Measurements from ENCODE around the gene ACTMAP.

ACTMAP gene

DNA sequence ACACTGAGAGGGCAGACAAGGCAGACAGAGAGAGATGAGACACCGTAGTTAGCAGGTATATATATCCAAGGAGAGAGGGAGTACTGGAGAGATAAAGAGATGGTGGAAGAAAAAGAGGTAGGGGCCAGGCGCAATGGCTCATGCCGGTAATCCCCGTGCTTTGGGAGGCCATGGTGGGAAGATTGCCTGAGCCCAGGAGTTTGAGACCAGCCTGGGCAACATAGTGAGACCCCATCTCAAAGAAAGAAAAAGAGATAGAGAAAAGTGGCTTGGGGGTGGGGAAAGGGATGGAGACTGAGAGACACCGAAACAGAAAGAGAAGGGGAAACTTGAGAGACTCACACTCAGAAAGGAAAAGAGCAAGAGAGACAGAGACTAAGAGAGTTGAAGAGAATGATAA lies 30.3 kb upstream of the ACTMAP start:
- TF ChIP-seq, protein P1, sequence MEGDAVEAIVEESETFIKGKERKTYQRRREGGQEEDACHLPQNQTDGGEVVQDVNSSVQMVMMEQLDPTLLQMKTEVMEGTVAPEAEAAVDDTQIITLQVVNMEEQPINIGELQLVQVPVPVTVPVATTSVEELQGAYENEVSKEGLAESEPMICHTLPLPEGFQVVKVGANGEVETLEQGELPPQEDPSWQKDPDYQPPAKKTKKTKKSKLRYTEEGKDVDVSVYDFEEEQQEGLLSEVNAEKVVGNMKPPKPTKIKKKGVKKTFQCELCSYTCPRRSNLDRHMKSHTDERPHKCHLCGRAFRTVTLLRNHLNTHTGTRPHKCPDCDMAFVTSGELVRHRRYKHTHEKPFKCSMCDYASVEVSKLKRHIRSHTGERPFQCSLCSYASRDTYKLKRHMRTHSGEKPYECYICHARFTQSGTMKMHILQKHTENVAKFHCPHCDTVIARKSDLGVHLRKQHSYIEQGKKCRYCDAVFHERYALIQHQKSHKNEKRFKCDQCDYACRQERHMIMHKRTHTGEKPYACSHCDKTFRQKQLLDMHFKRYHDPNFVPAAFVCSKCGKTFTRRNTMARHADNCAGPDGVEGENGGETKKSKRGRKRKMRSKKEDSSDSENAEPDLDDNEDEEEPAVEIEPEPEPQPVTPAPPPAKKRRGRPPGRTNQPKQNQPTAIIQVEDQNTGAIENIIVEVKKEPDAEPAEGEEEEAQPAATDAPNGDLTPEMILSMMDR (IDR thresholded peaks at IDR 0.05; ENCODE audit: control insufficient read depth, extremely low read depth, insufficient read depth) = no peak
- DNase-seq (ENCODE audit: low read depth) = no peak
- no peak overlapping the region for H3K4me3 ChIP-seq (ENCODE audit: low read depth, low read length)

DNA sequence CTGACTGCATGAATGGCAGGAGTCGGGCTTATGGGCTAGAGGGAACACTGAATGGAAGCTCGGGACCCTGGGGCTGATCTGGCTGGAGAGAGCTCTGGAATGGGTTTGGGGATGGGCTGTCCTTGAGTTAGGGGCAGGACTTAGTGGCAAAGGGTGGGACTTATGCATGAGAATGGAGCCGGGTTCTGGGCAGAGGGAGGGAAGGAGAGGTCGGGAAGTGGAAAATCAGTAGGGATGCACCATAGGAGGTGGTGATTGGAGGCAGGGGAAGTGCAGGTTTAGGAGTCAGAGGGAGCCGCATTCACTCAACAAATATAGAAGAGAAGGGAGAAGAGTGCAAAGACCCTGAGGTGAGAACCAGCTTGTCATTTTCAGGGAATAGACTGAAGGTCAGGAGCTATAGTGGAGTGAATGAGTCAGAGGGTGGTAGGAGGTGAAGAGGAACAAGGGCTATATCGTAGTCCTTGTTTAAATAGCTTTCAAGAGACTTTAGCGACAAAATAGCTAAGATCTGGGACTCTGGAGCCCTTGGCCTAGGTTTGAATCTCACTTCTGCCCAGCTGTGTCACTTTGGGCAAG lies 28.5 kb upstream of the ACTMAP start:
- peak overlapping the region; percentile 63 for H3K4me3 ChIP-seq (ENCODE audit: low read depth, low read length)
- DNase-seq (ENCODE audit: low read depth) = no peak
- TF ChIP-seq, protein P1 (IDR thresholded peaks at IDR 0.05; ENCODE audit: control insufficient read depth, extremely low read depth, insufficient read depth) = no peak

DNA sequence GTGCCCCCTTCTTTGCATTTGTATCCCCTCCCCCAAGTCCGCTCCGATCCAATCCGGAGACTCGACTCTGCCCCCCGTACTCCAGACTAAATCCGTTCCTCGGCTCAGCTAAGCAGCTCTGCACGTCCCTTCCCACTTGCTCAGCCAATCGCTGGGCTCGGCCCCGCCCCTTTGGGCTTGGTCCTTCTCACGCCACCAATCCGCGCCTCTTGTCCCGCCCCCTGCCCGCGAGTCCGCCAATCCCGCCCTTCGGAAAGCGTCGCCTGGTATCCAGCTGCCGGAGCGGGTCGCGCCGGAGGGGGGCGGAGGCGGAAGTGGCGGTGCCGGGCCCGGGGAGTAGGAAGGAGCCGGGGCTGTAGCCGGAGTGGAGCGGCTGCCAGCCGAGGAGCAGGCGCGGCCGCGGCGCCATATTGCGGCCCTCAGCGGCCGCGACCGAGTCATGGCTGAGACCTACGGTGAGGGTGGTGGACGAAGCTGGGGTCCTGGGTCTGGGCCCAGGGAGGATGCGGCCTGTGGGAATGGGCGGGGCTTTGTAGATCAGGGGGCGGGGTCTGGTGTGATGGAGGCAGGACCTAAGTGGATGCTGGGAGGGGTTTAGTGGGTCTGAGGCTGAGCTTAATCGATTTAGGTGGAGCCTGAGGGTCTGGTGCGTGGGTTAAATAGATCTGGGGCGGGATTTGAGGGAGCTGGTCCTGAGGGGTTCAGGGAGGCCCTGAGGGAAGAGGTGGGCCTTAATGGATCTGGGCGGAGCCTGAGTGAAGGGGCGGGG lies 27.8 kb upstream of the ACTMAP start, which contains the start of gene RAB4B:
TSS of gene RAB4B (plus strand) at position 311 of the 769 bp plus-strand sequence. CDS start at position 440, 129 bp downstream.
- TF ChIP-seq, protein P1 (IDR thresholded peaks at IDR 0.05; ENCODE audit: control insufficient read depth, extremely low read depth, insufficient read depth) = no peak
- peak within 1 kb of the TSS; percentile 63 for H3K4me3 ChIP-seq (ENCODE audit: low read depth, low read length)
- DNase-seq (ENCODE audit: low read depth) = peak; percentile 92

DNA sequence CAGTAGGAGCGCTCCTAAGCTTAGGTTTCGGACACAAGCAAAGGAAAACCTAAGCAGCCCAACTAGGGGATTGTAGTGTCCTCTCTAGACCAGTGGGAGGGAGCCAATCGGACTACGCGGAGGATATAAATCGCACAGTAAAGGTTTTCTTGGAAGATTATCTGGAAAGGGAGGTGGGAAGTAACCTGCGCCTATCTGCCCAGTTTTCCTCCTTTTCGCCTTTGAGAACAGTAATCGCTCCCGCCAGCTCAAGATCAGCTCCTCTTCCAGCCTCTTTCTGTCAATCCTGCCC lies 27.3 kb upstream of the ACTMAP start:
- TF ChIP-seq, protein P1 (IDR thresholded peaks at IDR 0.05; ENCODE audit: control insufficient read depth, extremely low read depth, insufficient read depth) = no peak
- no peak for DNase-seq (ENCODE audit: low read depth)
- H3K4me3 ChIP-seq (ENCODE audit: low read depth, low read length) = peak overlapping the region; percentile 63

DNA sequence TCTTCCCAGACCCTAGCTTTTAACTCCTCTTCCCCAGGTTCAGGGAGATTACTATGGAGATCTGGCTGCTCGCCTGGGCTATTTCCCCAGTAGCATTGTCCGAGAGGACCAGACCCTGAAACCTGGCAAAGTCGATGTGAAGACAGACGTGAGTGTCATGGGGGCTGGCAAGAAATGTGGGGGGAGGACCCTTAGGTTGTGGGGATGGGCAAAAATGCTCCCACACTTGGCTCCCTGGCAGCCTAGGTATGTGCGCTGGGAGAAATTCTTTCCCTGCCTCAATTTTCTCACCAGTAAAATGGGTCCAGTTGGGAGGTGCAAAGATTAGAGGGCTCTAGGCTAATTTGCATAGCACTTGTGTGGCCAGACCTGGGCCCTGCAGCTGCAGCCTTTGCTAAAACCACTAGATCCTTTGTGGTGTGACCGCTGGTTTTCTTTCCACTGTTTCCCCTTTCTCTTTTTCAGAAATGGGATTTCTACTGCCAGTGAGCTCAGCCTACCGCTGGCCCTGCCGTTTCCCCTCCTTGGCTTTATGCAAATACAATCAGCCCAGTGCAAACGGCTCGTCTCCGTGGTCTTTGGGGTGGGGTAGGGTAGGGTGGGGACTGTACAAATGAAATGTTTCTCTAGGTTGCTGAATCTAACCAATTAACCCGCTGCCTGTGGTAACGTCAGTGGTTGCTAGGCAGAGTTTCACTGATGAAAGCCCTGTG lies 26.8 kb upstream of the ACTMAP start:
- TF ChIP-seq, protein P1 (IDR thresholded peaks at IDR 0.05; ENCODE audit: control insufficient read depth, extremely low read depth, insufficient read depth) = no peak
- peak overlapping the region; percentile 63 for H3K4me3 ChIP-seq (ENCODE audit: low read depth, low read length)
- DNase-seq (ENCODE audit: low read depth) = peak; percentile 40

DNA sequence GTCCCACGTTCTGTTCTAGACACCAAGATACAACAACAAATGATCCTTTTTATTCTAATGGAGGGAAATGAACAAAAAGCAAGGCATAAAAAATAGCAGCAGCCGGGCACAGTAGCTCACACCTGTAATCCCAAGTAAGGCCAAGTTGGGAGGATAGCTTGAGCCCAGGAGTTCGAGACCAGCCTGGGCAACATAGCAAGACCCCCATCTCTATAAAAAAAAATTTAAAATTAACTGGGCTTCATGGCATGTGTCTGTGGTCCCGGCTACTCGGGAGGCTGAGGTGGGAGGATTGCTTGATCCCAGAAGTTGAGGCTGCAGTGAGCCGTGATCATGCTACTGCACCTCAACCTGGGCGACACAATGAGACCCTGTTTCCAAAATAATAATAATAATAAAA lies 26.1 kb upstream of the ACTMAP start:
- no peak overlapping the region for H3K4me3 ChIP-seq (ENCODE audit: low read depth, low read length)
- TF ChIP-seq, protein P1 (IDR thresholded peaks at IDR 0.05; ENCODE audit: control insufficient read depth, extremely low read depth, insufficient read depth) = no peak
- no peak for DNase-seq (ENCODE audit: low read depth)

Measured in LNCaP clone FGC (cell line).